ENCODE measurements around the gene PASK. TPM values are rescaled to one million over a fixed set of nuclear protein-coding genes. Genes with fewer than 3 reads are reported as not detected.
A peak's percentile ranks its signal among the peaks of the same experiment; 100 is the strongest.

PASK gene
- polyA plus RNA-seq, 1 donor (not counting 4 experiments of a cell fraction or from before 2014, with no cell fraction given): 4.3 TPM

DNA sequence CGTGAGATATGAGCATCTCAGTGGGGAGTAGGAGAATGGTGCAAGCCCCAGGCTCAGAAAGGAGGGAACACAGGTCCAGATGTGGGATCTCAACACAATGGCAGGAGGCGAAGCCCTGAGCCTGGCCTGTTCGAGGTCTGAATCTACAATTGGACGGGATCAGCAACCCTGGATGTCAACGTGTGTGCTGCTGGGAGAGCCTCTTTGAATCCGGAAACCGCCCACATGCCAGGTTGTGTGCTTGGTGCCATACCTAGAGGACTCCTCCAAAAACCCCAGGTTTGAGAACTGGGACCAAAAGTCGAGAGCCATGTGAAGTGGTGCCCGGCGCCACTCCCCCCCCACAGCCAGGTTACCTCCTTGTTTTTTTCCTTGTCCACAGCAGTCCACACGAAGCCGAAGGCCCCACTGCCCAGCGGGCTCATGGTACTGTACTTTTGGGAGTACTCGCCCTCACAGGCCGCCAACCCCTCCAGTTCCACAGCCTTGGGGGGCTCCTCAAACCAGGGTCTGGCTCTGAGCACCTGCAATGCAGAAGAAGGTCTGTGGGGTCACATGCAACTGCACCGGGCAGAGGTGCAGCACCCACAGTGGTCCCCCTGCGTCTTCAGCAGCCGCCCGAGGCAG is 26.8 kb downstream of the PASK start:
- Histone ChIP-seq H3K4me1 (ENCODE audit: control insufficient read depth, extremely low read depth, insufficient read depth, low read length) (peaks cover 8% of the 10 kb centered on the region), H3K9me1 (ENCODE audit: control insufficient read depth, extremely low read depth, insufficient read depth, low read length) (no peaks in the 10 kb centered on the region), H4K20me1 (ENCODE audit: control insufficient read depth, extremely low read depth, insufficient read depth, low read length) (no peaks in the 10 kb centered on the region), H3K79me2 (ENCODE audit: control insufficient read depth, insufficient read depth, low read length) (no peaks in the 10 kb centered on the region), H3K36me3 (ENCODE audit: control insufficient read depth in 2 of 2, extremely low read depth in 1 of 2, insufficient read depth in 2 of 2, low read length in 2 of 2) (peaks cover 0 to 4% of the 10 kb centered on the region in 2 experiments), H3K4me3 (ENCODE audit: control insufficient read depth in 2 of 3, extremely low read depth in 1 of 3, insufficient read depth in 2 of 3, low read depth in 1 of 3, low read length in 3 of 3) (no peak overlapping the region), H3K27me3 (ENCODE audit: control insufficient read depth, extremely low read depth, insufficient read depth, low read length) (no peaks in the 10 kb centered on the region), H3K27ac (ENCODE audit: control insufficient read depth, insufficient read depth, low read length) (no peak overlapping the region), H3K9ac (ENCODE audit: control insufficient read depth, extremely low read depth, insufficient read depth, low read length) (no peak overlapping the region), H3K9me3 (ENCODE audit: control insufficient read depth, low read depth, low read length) (no peaks in the 10 kb centered on the region), H2AFZ (ENCODE audit: control insufficient read depth, low read length) (no peak overlapping the region), H3K4me2 (ENCODE audit: control insufficient read depth, extremely low read depth, insufficient read depth, low read depth, low read length) (no peak overlapping the region)
- no peak for DNase-seq (ENCODE audit: low read depth, low spot score)
- no peak for FAIRE-seq
- dilution Hi-C loops (cut with MboI; ENCODE audit: extremely low pct_ligation_motif_present, low sequenced_read_pairs): no loop called here
- TF ChIP-seq, protein P1, sequence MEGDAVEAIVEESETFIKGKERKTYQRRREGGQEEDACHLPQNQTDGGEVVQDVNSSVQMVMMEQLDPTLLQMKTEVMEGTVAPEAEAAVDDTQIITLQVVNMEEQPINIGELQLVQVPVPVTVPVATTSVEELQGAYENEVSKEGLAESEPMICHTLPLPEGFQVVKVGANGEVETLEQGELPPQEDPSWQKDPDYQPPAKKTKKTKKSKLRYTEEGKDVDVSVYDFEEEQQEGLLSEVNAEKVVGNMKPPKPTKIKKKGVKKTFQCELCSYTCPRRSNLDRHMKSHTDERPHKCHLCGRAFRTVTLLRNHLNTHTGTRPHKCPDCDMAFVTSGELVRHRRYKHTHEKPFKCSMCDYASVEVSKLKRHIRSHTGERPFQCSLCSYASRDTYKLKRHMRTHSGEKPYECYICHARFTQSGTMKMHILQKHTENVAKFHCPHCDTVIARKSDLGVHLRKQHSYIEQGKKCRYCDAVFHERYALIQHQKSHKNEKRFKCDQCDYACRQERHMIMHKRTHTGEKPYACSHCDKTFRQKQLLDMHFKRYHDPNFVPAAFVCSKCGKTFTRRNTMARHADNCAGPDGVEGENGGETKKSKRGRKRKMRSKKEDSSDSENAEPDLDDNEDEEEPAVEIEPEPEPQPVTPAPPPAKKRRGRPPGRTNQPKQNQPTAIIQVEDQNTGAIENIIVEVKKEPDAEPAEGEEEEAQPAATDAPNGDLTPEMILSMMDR (optimal IDR thresholded peaks at IDR 0.05 in 1 of 3, IDR thresholded peaks at IDR 0.05 in 1 of 3, conservative IDR thresholded peaks at IDR 0.05 in 1 of 3; ENCODE audit: extremely low read depth in 1 of 3, insufficient read depth in 2 of 3, low read length in 3 of 3): no peak
- no peak for TF ChIP-seq EZH2 (IDR thresholded peaks at IDR 0.05; ENCODE audit: low read length)

DNA sequence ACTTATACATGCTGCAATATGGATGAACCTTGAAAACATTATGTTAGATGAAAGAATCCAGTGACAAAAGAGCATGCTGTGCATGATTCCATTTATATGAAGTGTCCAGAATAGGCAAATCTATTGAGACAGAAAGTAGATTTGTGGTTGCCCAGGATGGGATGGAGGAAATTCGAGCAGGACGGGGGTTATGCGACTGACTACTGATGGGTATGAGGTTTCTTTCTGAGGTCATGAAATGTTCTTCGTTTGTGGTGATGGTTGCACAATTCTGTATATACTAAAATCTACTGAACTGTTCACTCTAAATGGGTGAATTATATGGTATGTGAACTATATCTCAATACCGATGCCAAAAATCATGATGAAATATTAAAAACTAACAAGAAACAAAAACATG is 28.3 kb downstream of the PASK start:
- Histone ChIP-seq H3K27me3 (ENCODE audit: control insufficient read depth, extremely low read depth, insufficient read depth, low read length) (no peaks in the 10 kb centered on the region), H3K4me3 (ENCODE audit: control insufficient read depth in 2 of 3, extremely low read depth in 1 of 3, insufficient read depth in 2 of 3, low read depth in 1 of 3, low read length in 3 of 3) (no peak overlapping the region), H3K79me2 (ENCODE audit: control insufficient read depth, insufficient read depth, low read length) (no peaks in the 10 kb centered on the region), H3K4me2 (ENCODE audit: control insufficient read depth, extremely low read depth, insufficient read depth, low read depth, low read length) (no peak overlapping the region), H2AFZ (ENCODE audit: control insufficient read depth, low read length) (no peak overlapping the region), H4K20me1 (ENCODE audit: control insufficient read depth, extremely low read depth, insufficient read depth, low read length) (no peaks in the 10 kb centered on the region), H3K36me3 (ENCODE audit: control insufficient read depth in 2 of 2, extremely low read depth in 1 of 2, insufficient read depth in 2 of 2, low read length in 2 of 2) (peaks cover 0 to 4% of the 10 kb centered on the region in 2 experiments), H3K9me1 (ENCODE audit: control insufficient read depth, extremely low read depth, insufficient read depth, low read length) (no peaks in the 10 kb centered on the region), H3K9me3 (ENCODE audit: control insufficient read depth, low read depth, low read length) (no peaks in the 10 kb centered on the region), H3K27ac (ENCODE audit: control insufficient read depth, insufficient read depth, low read length) (no peak overlapping the region), H3K4me1 (ENCODE audit: control insufficient read depth, extremely low read depth, insufficient read depth, low read length) (peaks cover 8% of the 10 kb centered on the region), H3K9ac (ENCODE audit: control insufficient read depth, extremely low read depth, insufficient read depth, low read length) (no peak overlapping the region)
- dilution Hi-C loops (cut with MboI; ENCODE audit: extremely low pct_ligation_motif_present, low sequenced_read_pairs): no loop called here
- FAIRE-seq: peak; percentile 29
- DNase-seq (ENCODE audit: low read depth, low spot score): no peak
- TF ChIP-seq, protein P1 (optimal IDR thresholded peaks at IDR 0.05 in 1 of 3, IDR thresholded peaks at IDR 0.05 in 1 of 3, conservative IDR thresholded peaks at IDR 0.05 in 1 of 3; ENCODE audit: extremely low read depth in 1 of 3, insufficient read depth in 2 of 3, low read length in 3 of 3): no peak
- no peak for TF ChIP-seq EZH2 (IDR thresholded peaks at IDR 0.05; ENCODE audit: low read length)
